A549 (cell line): ENCODE measurements around the gene DMRTA2. TPM values are rescaled to one million over a fixed set of nuclear protein-coding genes. Genes with fewer than 3 reads are reported as not detected.

Experiments used
- ATAC-seq, 2 experiments: fragments of 200-7000 bp in 1 of 2; fragments of >200 bp in 1 of 2; cut with Nextera tagmentation in 1 of 2; cut with Tn5 transposase in 1 of 2; 3 replicates each; pipeline versions ENCODE4 v1.8.0 to v1.9.1; 2018 to 2020; ENCODE audit warnings: mild to moderate bottlenecking in 1 of 2, moderate library complexity in 1 of 2
- CTCF ChIA-PET: fragments of 300-600 bp; sonication (Branson Sonifier 250); formaldehyde crosslinking; extraction: SDS; loops from one replicate; lab custom pipeline; 2021; ENCODE audit warnings: antibody characterized with exemption, inconsistent platforms; lab: Yijun Ruan, JAX
- POLR2A ChIA-PET: fragments of 350-600 bp; formaldehyde crosslinking; extraction: SDS; loops from one replicate; lab custom pipeline; 2021; ENCODE audit warnings: antibody characterized with exemption, inconsistent platforms; lab: Yijun Ruan, JAX
- DNase-seq, 2 experiments: peaks; one replicate each; pipeline versions ENCODE4 v3.0.0 to v3.0.0-alpha.2; 2011 to 2016; ENCODE audit warnings: low read depth in 1 of 2, low spot score in 1 of 2
- FAIRE-seq: peaks from 2 replicates; lab custom pipeline; 2011; peaks lifted over from hg19 to GRCh38; lab: Jason Lieb, UNC
- H3K27ac ChIP-seq, 2 experiments: fragments of >200 bp; sonication (Bioruptor Twin); formaldehyde crosslinking; 3 replicates each; pipeline ENCODE4 v1.5.1; 2016 to 2017
- H3K4me1 ChIP-seq: fragments of >200 bp; sonication (Bioruptor Twin); formaldehyde crosslinking; 3 replicates; pipeline ENCODE4 v1.6.1; 2016
- H3K4me2 ChIP-seq: fragments of >200 bp; sonication (Bioruptor Twin); formaldehyde crosslinking; 3 replicates; pipeline ENCODE4 v1.6.1; 2016
- H3K4me3 ChIP-seq: fragments of >200 bp; sonication (Bioruptor Twin); formaldehyde crosslinking; 3 replicates; pipeline ENCODE4 v1.5.1; 2016
- H3K9me3 ChIP-seq: fragments of >200 bp; sonication (Bioruptor Twin); formaldehyde crosslinking; 3 replicates; pipeline ENCODE4 v1.6.1; 2016
- BHLHE40 ChIP-seq: IDR thresholded peaks from 2 replicates; pipeline ENCODE4 v1.6.1; 2012; ENCODE audit warnings: low read depth, low read length, inconsistent platforms
- GATA3 ChIP-seq: IDR thresholded peaks from 2 replicates; pipeline ENCODE4 v1.6.1; 2012; ENCODE audit warnings: borderline replicate concordance
- HEYL ChIP-seq: fragments of 250-450 bp; sonication (Bioruptor Pico); IDR thresholded peaks from 2 replicates; pipeline ENCODE4 v1.8.0; 2021; ENCODE audit warnings: mild to moderate bottlenecking, moderate library complexity
- MAZ ChIP-seq: fragments of 150-350 bp; IDR thresholded peaks from 2 replicates; pipeline ENCODE4 v1.6.1; 2014; ENCODE audit warnings: antibody characterized with exemption, low read depth, low read length, borderline replicate concordance
- ZFP36 ChIP-seq: fragments of 450-650 bp; IDR thresholded peaks from 2 replicates; pipeline ENCODE4 v1.6.1; 2014; ENCODE audit warnings: borderline replicate concordance; ENCODE audit not compliant: partially characterized antibody
- ZNF302 ChIP-seq: fragments of 250-450 bp; sonication (Bioruptor Pico); IDR thresholded peaks from 2 replicates; pipeline ENCODE4 v1.9.0; 2021; ENCODE audit warnings: inconsistent platforms, mild to moderate bottlenecking, moderate library complexity
- WGBS: methylation state at CpG from one replicate; pipeline ENCODE4 v1.1.6; 2017; ENCODE audit errors: missing lambda C conversion rate; 5-methylcytosine and 5-hydroxymethylcytosine counted together
- polyA plus RNA-seq, 4 experiments: library from polyadenylated mRNA; depleted of rRNA in 3 of 4; stranded (reverse); fragments of >200 nt; fragmentation: RNase III in 1 of 4; extraction: RNeasy Plus Mini Kit Qiagen cat#74134 plus additional on column Dnase treatment in 1 of 4; gene quantifications; 2 replicates in 3 of 4; 3 replicates in 1 of 4; pipeline ENCODE4 v1.2.3, GENCODE V29; 2011 to 2017
- TF ChIP-seq, protein P1 (sequence below): fragments of 450-650 bp; IDR thresholded peaks from 2 replicates; pipeline ENCODE4 v1.6.1; 2014; ENCODE audit warnings: antibody characterized with exemption
- TF ChIP-seq, protein P2 (sequence below): fragments of 200-600 bp; sonication (generic); IDR thresholded peaks from 2 replicates; pipeline ENCODE4 v1.6.1; 2016; ENCODE audit warnings: antibody characterized with exemption, mild to moderate bottlenecking, moderate library complexity
- TF ChIP-seq, protein P3 (sequence below): fragments of 150-350 bp; IDR thresholded peaks from 2 replicates; pipeline ENCODE4 v1.6.1; 2014; ENCODE audit warnings: low read depth, mild to moderate bottlenecking, low read length
- TF ChIP-seq, protein P4 (sequence below): IDR thresholded peaks from 2 replicates; pipeline ENCODE4 v1.6.1; 2012

The DMRTA2 gene
- polyA plus RNA-seq, 2 of the 4 experiments (the other 2 are of a cell fraction): 0.03 to 0.13 TPM

DNA sequence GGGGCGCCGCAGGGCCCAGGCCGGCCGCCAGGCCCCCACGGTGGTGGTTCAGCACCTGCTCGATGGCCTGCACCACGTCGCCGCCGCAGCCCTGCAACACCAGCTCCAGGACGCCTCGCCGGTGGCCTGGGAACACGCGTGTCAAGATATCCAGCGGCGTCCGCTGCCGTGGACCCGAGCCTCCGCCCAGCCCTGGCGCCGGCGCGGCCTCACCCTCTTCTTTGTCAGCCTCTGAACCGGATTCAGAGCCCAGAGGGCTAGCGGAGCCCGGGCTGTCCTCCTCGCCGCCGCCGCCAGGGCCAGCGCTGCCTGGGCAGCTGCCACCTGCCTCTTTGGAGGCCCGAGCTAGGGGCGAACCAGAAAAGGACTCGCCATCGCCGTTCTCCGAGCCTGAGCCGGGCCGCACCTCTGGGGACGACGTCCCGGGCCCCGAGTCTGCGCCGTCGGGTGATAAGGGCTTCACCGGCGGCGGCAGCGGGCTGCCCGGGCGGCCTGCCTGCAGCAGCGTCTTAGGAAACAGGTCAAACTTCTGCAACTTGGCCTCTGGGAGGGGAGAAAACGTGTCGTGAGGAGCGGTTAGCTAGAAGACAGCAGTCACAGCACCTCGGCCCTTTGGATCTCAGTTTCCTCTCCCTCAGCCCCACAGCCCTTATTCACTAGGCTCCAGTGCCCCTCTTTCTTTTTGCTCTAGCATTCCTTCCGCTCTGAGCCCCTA is 3.9 kb downstream of the DMRTA2 start:
- FAIRE-seq: no peak
- ATAC-seq: no peak
- H3K4me3 ChIP-seq: no peak overlapping the region
- no peaks in the 10 kb centered on the region for H3K9me3 ChIP-seq
- WGBS: 66% methylated on average over 10 of the region's 60 CpGs
- no peak overlapping the region for H3K27ac ChIP-seq
- CTCF ChIA-PET: no interaction called here
- H3K4me1 ChIP-seq: no peaks in the 10 kb centered on the region
- no peak overlapping the region for H3K4me2 ChIP-seq
- TF ChIP-seq, protein P1, sequence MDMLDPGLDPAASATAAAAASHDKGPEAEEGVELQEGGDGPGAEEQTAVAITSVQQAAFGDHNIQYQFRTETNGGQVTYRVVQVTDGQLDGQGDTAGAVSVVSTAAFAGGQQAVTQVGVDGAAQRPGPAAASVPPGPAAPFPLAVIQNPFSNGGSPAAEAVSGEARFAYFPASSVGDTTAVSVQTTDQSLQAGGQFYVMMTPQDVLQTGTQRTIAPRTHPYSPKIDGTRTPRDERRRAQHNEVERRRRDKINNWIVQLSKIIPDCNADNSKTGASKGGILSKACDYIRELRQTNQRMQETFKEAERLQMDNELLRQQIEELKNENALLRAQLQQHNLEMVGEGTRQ: no peak
- TF ChIP-seq HEYL (CRISPR knock-in tag) (no peak), ZNF302 (CRISPR knock-in tag) (no peak)
- TF ChIP-seq, all 56 proteins: peak for 0
- DNase-seq: no peak
- POLR2A ChIA-PET: no interaction called here

DNA sequence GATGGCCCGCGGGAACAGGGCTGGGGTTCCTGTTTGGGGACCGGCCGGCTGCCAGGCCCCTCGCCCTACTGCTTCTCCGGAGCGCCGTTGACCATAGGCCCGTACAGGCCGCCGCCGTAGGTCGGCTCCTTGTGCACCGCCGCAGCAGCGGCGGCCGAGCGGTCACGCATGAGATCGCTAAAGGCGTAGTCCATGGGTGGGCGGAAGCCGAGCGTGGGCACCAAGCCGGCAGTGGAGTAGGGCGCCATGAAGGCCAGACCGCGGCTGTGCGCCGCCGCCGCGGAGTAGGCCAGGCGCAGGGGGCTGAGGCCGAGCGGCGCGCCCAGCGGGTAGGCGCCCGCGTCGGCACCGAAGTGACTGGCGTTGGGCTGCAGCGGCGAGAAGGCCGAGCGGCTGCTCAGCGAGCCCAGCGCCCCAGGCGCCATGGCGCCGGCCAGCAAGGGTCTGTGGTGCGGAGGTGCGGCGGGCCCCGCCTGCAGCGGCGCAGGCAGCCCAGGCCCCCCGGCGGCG is 4.6 kb downstream of the DMRTA2 start:
- FAIRE-seq: no peak

DNA sequence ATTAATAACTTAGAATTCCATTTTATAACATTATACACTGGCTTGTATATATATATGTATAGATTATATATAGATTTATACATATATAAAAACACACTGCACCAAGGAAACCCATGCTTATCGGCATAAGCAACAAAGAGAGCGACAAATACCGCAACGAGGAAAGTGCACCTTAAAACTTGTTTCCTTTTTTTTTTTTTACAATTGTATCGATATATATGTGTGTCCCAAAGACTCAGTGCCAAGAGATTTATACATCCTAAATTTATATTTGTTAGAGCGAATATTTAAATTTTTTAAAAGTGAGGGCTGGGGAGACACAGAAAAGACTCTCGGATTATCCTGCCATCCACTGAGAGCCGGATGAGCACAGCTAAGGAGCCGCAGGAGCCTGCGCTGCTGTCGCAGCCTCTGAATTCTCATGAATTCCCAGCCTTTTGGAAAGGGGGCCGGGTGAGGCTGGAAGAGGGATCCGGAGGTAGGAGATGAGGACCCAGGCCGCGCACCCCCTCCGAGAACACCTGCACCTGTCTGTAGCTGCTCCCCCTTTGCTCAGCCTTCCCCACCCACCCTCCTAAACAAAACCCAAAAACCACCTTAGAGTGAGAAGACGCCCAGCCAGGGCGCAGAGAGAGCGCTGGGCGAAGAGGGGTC is 5.2 kb downstream of the DMRTA2 start:
- WGBS: 92% methylated on average over 18 of the region's 20 CpGs
- DNase-seq (no peak), ATAC-seq (no peak), FAIRE-seq (no peak)
- CTCF ChIA-PET: no interaction called here
- POLR2A ChIA-PET: no interaction called here
- no peak overlapping the region for H3K4me2 ChIP-seq
- H3K27ac ChIP-seq: no peak overlapping the region
- no peak overlapping the region for H3K4me3 ChIP-seq
- no peaks in the 10 kb centered on the region for H3K4me1 ChIP-seq
- no peak for TF ChIP-seq BHLHE40
- H3K9me3 ChIP-seq: no peaks in the 10 kb centered on the region

More for the DNA sequence above, 4.6 kb downstream of the DMRTA2 start:
- DNase-seq: no peak
- H3K27ac ChIP-seq: no peak overlapping the region
- no peak overlapping the region for H3K4me3 ChIP-seq
- ChIA-PET POLR2A (no interaction called here), CTCF (no interaction called here)
- TF ChIP-seq, protein P2, sequence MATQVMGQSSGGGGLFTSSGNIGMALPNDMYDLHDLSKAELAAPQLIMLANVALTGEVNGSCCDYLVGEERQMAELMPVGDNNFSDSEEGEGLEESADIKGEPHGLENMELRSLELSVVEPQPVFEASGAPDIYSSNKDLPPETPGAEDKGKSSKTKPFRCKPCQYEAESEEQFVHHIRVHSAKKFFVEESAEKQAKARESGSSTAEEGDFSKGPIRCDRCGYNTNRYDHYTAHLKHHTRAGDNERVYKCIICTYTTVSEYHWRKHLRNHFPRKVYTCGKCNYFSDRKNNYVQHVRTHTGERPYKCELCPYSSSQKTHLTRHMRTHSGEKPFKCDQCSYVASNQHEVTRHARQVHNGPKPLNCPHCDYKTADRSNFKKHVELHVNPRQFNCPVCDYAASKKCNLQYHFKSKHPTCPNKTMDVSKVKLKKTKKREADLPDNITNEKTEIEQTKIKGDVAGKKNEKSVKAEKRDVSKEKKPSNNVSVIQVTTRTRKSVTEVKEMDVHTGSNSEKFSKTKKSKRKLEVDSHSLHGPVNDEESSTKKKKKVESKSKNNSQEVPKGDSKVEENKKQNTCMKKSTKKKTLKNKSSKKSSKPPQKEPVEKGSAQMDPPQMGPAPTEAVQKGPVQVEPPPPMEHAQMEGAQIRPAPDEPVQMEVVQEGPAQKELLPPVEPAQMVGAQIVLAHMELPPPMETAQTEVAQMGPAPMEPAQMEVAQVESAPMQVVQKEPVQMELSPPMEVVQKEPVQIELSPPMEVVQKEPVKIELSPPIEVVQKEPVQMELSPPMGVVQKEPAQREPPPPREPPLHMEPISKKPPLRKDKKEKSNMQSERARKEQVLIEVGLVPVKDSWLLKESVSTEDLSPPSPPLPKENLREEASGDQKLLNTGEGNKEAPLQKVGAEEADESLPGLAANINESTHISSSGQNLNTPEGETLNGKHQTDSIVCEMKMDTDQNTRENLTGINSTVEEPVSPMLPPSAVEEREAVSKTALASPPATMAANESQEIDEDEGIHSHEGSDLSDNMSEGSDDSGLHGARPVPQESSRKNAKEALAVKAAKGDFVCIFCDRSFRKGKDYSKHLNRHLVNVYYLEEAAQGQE: no peak
- TF ChIP-seq ZFP36 (no peak), GATA3 (no peak), MAZ (no peak)
- TF ChIP-seq, protein P3, sequence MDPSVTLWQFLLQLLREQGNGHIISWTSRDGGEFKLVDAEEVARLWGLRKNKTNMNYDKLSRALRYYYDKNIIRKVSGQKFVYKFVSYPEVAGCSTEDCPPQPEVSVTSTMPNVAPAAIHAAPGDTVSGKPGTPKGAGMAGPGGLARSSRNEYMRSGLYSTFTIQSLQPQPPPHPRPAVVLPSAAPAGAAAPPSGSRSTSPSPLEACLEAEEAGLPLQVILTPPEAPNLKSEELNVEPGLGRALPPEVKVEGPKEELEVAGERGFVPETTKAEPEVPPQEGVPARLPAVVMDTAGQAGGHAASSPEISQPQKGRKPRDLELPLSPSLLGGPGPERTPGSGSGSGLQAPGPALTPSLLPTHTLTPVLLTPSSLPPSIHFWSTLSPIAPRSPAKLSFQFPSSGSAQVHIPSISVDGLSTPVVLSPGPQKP: no peak
- TF ChIP-seq, protein P4, sequence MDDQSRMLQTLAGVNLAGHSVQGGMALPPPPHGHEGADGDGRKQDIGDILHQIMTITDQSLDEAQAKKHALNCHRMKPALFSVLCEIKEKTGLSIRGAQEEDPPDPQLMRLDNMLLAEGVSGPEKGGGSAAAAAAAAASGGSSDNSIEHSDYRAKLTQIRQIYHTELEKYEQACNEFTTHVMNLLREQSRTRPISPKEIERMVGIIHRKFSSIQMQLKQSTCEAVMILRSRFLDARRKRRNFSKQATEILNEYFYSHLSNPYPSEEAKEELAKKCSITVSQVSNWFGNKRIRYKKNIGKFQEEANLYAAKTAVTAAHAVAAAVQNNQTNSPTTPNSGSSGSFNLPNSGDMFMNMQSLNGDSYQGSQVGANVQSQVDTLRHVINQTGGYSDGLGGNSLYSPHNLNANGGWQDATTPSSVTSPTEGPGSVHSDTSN: no peak
- no peaks in the 10 kb centered on the region for H3K9me3 ChIP-seq
- H3K4me1 ChIP-seq: no peaks in the 10 kb centered on the region
- WGBS: 100% methylated on average over 8 of the region's 64 CpGs
- ATAC-seq: no peak
- H3K4me2 ChIP-seq: no peak overlapping the region
